ENCODE data around the gene SELENOI. TPM values are rescaled to one million over a fixed set of nuclear protein-coding genes. Genes with fewer than 3 reads are reported as not detected.
A peak's percentile ranks its signal among the peaks of the same experiment; 100 is the strongest.

SELENOI gene
- total and polyA plus RNA-seq, 2 of the 4 experiments (the other 2 are of a cell fraction) = 5.1 to 25.1 TPM

DNA sequence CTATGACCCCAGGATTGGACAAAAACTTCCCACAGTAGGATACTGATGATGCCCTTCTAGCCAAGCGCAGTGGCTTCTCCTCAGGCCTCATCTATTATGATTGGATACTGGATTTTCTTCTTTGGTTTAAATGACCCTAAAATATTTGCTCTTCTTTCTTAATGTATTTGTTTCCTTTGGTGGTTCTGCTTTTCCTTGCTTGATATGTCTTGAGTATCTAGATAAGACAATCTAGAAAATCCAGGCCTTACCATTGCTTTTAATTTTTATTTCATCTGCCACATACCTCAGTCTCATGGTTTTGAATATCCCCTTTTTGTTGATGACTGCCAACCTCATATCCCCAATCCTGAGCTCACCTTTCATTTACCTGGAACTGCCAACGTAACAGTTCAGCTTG lies 96.4 kb downstream of the SELENOI start:
- intact Hi-C loops (cut with micrococcal nuclease) = no loop called here
- H2BK15ac ChIP-seq (ENCODE audit: low read depth, low read length) = no peak overlapping the region
- in situ Hi-C loops (cut with MboI; ENCODE audit: low sequenced_read_pairs) = no loop called here
- no peaks in the 10 kb centered on the region for H3K79me1 ChIP-seq (ENCODE audit: low read depth in 1 of 2, low read length in 2 of 2)
- BruUV-seq (replicated peaks) = no TSS peak
- no peaks in the 10 kb centered on the region for H4K20me1 ChIP-seq (ENCODE audit: insufficient read depth, low read length)
- WGBS, 2 experiments (ENCODE audit: extremely low coverage in 2 of 2, insufficient read length in 1 of 2) = 50% methylated on average over 1 of the region's 2 CpGs; no CpG with 5 or more reads in 1 of the 2 experiments
- no peak overlapping the region for H3K9ac ChIP-seq (ENCODE audit: low read depth, low read length)
- H4K91ac ChIP-seq (ENCODE audit: insufficient read depth, low read depth, low read length) = no peak overlapping the region
- H4K5ac ChIP-seq (ENCODE audit: low read depth, low read length) = no peak overlapping the region
- ATAC-seq (ENCODE audit: low read depth) = no peak
- no peaks in the 10 kb centered on the region for H3K4me1 ChIP-seq (ENCODE audit: control insufficient read depth, insufficient read depth, low read length)
- dilution Hi-C loops (cut with HindIII; ENCODE audit: low sequenced_read_pairs, unreplicated experiment) = no loop called here
- no peaks in the 10 kb centered on the region for H3K9me3 ChIP-seq (ENCODE audit: control insufficient read depth, insufficient read depth, low read length)
- H2AFZ ChIP-seq (replicated peaks; ENCODE audit: low read length, poor library complexity) = no peak overlapping the region
- H3K4ac ChIP-seq (ENCODE audit: low read depth, low read length) = no peak overlapping the region
- H2BK20ac ChIP-seq (ENCODE audit: low read depth, low read length) = no peak overlapping the region
- no peaks in the 10 kb centered on the region for H3K36me3 ChIP-seq (ENCODE audit: control insufficient read depth, insufficient read depth, low read length)
- H2BK120ac ChIP-seq (ENCODE audit: low read depth, low read length) = no peak overlapping the region
- ChIA-PET CTCF (no interaction called here), POLR2A (ENCODE audit: unreplicated experiment) (no interaction called here)
- no peak overlapping the region for H3K14ac ChIP-seq (replicated peaks; ENCODE audit: low read depth, low read length)
- no peak overlapping the region for H3K23ac ChIP-seq (ENCODE audit: low read depth, low read length)
- no peak overlapping the region for H3K4me2 ChIP-seq (ENCODE audit: low read depth, low read length)
- no peak overlapping the region for H2BK5ac ChIP-seq (ENCODE audit: low read depth, low read length, poor library complexity, severe bottlenecking)
- H4K8ac ChIP-seq (ENCODE audit: low read depth in 2 of 2, low read length in 2 of 2) = no peak overlapping the region
- H3K4me3 ChIP-seq (ENCODE audit: insufficient read depth, low read depth, low read length) = no peak overlapping the region
- no peak for DNase-seq
- no peaks in the 10 kb centered on the region for H3K9me1 ChIP-seq (ENCODE audit: insufficient read depth, low read length)
- H3K18ac ChIP-seq (ENCODE audit: low read depth, low read length) = no peak overlapping the region
- H3K27ac ChIP-seq (ENCODE audit: insufficient read depth, low read length) = no peak overlapping the region
- H2AK9ac ChIP-seq (replicated peaks; ENCODE audit: low read depth, low read length, poor library complexity) = peak overlapping the region; percentile 75
- peaks cover 38% of the 10 kb centered on the region for H3K27me3 ChIP-seq (ENCODE audit: control insufficient read depth, insufficient read depth, low read length)
- H2AK5ac ChIP-seq (ENCODE audit: low read depth, low read length) = no peak overlapping the region
- TF ChIP-seq CHD1 (IDR thresholded peaks at IDR 0.05; ENCODE audit: low read depth, low read length) (no peak), MXI1 (IDR thresholded peaks at IDR 0.05; ENCODE audit: borderline replicate concordance, low read depth, low read length) (no peak), SMC3 (IDR thresholded peaks at IDR 0.05; ENCODE audit: low read depth, low read length) (no peak), MAZ (IDR thresholded peaks at IDR 0.05; ENCODE audit: borderline replicate concordance, low read depth, low read length) (no peak), BHLHE40 (IDR thresholded peaks at IDR 0.05; ENCODE audit: low read depth, low read length) (no peak), CEBPB (IDR thresholded peaks at IDR 0.05; ENCODE audit: low read depth, low read length) (no peak), FOS (IDR thresholded peaks at IDR 0.05; ENCODE audit: low read depth, low read length) (no peak), MAFK (IDR thresholded peaks at IDR 0.05; ENCODE audit: low read depth, low read length) (no peak), USF2 (IDR thresholded peaks at IDR 0.05; ENCODE audit: low read depth, low read length) (no peak), POLR2A (IDR thresholded peaks at IDR 0.05; ENCODE audit: low read depth, low read length) (no peak), RCOR1 (IDR thresholded peaks at IDR 0.05; ENCODE audit: insufficient replicate concordance, low read length) (no peak), RAD21 (IDR thresholded peaks at IDR 0.05; ENCODE audit: low read length) (no peak), NFE2L2 (IDR thresholded peaks at IDR 0.05; ENCODE audit: low read depth, low read length) (no peak), RFX5 (IDR thresholded peaks at IDR 0.05; ENCODE audit: low read depth, low read length) (no peak), ELK1 (IDR thresholded peaks at IDR 0.05; ENCODE audit: borderline replicate concordance, low read depth, low read length) (no peak)
- TF ChIP-seq, protein P1, sequence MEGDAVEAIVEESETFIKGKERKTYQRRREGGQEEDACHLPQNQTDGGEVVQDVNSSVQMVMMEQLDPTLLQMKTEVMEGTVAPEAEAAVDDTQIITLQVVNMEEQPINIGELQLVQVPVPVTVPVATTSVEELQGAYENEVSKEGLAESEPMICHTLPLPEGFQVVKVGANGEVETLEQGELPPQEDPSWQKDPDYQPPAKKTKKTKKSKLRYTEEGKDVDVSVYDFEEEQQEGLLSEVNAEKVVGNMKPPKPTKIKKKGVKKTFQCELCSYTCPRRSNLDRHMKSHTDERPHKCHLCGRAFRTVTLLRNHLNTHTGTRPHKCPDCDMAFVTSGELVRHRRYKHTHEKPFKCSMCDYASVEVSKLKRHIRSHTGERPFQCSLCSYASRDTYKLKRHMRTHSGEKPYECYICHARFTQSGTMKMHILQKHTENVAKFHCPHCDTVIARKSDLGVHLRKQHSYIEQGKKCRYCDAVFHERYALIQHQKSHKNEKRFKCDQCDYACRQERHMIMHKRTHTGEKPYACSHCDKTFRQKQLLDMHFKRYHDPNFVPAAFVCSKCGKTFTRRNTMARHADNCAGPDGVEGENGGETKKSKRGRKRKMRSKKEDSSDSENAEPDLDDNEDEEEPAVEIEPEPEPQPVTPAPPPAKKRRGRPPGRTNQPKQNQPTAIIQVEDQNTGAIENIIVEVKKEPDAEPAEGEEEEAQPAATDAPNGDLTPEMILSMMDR (conservative IDR thresholded peaks at IDR 0.05; ENCODE audit: low read depth, low read length) = no peak
- H3K56ac ChIP-seq (ENCODE audit: extremely low read depth, insufficient read depth, low read length) = no peak overlapping the region
